ENCODE measurements around the gene FXYD6. TPM values are rescaled to one million over a fixed set of nuclear protein-coding genes. Genes with fewer than 3 reads are reported as not detected.

Gene FXYD6
- total and polyA plus RNA-seq, 8 donors, result 41.4 to 188 (median 157) TPM

DNA sequence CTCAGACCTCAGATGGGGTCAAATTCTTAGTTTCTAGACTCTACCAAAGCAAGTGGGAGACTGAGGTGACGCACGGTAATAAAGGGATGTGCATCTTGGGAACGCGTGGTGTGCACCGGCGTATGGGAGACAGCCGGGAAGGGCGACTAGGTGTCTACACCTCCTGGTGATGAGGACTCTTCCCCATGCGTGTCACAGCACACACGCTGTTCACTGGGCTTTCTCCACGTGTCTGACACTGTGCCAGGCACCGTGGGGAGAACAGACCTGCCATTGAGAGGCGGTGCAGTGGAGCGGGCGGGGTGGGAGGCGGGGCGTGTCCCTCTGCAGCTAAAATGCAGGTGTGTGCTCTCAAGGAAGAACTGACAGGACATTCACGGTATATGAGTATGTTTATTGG is 5.3 kb downstream of the FXYD6 start:
- H3K36me3 ChIP-seq, result no peaks in the 10 kb centered on the region
- TF ChIP-seq, protein P1, sequence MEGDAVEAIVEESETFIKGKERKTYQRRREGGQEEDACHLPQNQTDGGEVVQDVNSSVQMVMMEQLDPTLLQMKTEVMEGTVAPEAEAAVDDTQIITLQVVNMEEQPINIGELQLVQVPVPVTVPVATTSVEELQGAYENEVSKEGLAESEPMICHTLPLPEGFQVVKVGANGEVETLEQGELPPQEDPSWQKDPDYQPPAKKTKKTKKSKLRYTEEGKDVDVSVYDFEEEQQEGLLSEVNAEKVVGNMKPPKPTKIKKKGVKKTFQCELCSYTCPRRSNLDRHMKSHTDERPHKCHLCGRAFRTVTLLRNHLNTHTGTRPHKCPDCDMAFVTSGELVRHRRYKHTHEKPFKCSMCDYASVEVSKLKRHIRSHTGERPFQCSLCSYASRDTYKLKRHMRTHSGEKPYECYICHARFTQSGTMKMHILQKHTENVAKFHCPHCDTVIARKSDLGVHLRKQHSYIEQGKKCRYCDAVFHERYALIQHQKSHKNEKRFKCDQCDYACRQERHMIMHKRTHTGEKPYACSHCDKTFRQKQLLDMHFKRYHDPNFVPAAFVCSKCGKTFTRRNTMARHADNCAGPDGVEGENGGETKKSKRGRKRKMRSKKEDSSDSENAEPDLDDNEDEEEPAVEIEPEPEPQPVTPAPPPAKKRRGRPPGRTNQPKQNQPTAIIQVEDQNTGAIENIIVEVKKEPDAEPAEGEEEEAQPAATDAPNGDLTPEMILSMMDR (IDR thresholded peaks at IDR 0.05), result no peak

DNA sequence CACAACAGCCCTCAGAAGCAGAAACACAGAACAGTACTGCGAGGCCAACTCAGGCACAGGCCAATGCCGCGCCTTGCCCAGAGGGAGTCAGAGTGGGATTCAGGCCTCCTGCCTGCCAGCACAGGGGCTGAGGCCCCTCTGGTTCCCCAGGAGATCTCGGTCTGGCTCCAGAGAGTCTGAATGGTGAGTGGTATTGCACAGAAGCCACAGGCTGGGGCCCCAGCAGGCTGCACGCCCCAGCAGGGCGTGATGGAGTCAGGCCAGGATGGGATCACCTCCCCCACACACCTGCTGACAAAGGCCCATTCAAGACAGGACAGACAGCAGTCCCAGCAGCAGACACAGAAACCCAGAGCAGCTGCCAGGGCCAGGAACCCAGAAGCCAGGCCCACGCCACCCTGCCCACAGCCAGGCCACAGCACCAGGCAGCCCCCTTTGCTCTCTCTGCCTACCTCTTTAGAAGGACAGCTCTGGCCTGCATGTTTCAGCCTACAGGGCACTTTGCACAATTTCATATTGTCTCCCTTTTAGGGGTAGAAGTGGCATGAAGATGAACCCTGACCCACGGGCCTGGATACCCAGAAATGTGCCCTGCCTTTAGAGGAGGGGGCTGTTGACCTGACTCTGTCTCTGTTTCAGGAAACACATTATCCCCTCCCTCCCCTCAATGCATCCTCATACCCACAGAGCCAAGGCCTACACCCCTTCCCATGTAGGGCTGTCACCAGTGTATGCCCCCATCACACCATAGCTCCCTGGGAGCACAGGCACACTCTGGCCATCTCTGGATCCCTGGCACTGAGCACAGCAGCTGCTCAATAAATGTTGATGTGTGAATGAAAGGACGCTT is 6.1 kb downstream of the FXYD6 start:
- TF ChIP-seq, protein P1 (IDR thresholded peaks at IDR 0.05), result no peak
- Histone ChIP-seq H3K27me3 (peaks cover under 1 to 23% of the 10 kb centered on the region in 2 donors), H3K27ac (no peak overlapping the region), H3K9me3 (no peaks in the 10 kb centered on the region), H3K4me1 (peaks cover 5 to 30% of the 10 kb centered on the region in 2 donors), H3K4me3 (no peak overlapping the region), H3K36me3 (no peaks in the 10 kb centered on the region)
- intact Hi-C loops (cut with DNase I), result no loop called here
- DNase-seq (no peak), ATAC-seq (no peak)

More for the DNA sequence above, 5.3 kb downstream of the FXYD6 start:
- intact Hi-C loops (cut with DNase I), result no loop called here
- Histone ChIP-seq H3K9me3 (no peaks in the 10 kb centered on the region), H3K4me1 (peaks cover 5 to 38% of the 10 kb centered on the region in 2 donors), H3K27ac (no peak overlapping the region), H3K4me3 (no peak overlapping the region), H3K27me3 (peaks cover 9 to 31% of the 10 kb centered on the region in 2 donors)
- no peak for ATAC-seq
- no peak for DNase-seq

DNA sequence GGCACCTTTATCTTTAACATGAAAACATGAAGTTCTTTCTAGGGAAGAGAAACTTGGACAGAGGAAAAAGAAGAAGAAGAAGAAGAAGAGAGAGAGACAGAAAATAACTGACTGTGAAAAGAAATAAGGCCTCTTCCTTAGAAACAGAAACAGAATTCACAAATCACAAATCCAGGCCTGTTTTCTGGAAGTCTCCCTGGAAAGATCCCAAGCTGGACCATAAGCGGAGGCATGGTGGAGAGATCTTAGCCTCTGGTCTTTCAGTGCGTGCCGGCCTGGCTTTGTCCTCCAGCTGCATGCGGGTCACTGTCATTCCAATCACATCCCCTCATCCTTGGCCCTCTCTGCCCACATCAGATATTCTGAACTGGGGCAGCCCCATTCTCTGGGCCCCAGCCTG is 6.9 kb downstream of the FXYD6 start:
- Histone ChIP-seq H3K27me3 (peaks cover 0 to 15% of the 10 kb centered on the region in 2 donors), H3K4me3 (no peak overlapping the region), H3K9me3 (no peaks in the 10 kb centered on the region), H3K4me1 (peaks cover 5 to 22% of the 10 kb centered on the region in 2 donors), H3K36me3 (no peaks in the 10 kb centered on the region), H3K27ac (no peak overlapping the region)
- TF ChIP-seq, protein P1 (IDR thresholded peaks at IDR 0.05), result no peak
- ATAC-seq (no peak), DNase-seq (no peak)
- intact Hi-C loops (cut with DNase I), result no loop called here

DNA sequence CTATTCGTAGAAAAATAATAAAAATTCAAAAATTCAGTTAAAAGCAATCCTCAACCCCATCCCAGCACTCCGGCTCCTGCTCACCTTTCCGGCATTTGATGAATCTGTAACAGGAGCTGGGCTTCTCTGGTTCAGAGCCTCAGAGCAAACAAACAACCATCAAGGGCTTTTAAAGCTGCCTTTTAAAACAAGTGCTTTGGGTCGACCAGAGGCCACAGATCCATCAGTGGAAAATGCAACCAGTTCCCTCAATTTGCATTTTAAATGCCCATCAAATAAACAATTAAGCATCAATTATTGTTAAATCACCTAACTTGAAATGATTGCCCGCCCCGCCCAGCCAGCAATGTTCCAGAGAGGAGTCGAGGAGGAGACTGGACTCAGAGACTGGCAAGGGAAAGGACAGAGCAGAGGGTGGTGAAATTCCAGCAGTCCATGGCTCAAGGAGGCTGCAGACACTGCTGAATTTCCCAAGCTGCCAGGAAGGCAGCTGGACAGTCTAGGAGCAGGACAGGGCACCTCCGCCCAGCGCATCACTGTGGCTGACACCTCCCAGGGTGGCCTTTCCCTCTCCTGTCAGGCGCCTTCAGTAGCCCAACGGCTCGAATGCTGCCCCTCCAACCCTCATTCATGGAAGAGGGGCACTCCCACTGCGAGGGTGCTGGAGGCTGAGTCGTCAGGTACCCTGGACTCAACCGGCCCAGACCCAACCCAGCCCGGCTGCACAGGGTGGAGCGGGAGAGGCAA is 7.5 kb downstream of the FXYD6 start:
- intact Hi-C loops (cut with DNase I), result no loop called here
- H3K4me3 ChIP-seq, result no peak overlapping the region
- H3K27ac ChIP-seq, result no peak overlapping the region
- peaks cover 5 to 16% of the 10 kb centered on the region in 2 donors for H3K4me1 ChIP-seq
- H3K9me3 ChIP-seq, result no peaks in the 10 kb centered on the region
- TF ChIP-seq, protein P1 (IDR thresholded peaks at IDR 0.05), result no peak
- ATAC-seq (no peak), DNase-seq (no peak)
- peaks cover 0 to 9% of the 10 kb centered on the region in 2 donors for H3K27me3 ChIP-seq
- H3K36me3 ChIP-seq, result no peaks in the 10 kb centered on the region

DNA sequence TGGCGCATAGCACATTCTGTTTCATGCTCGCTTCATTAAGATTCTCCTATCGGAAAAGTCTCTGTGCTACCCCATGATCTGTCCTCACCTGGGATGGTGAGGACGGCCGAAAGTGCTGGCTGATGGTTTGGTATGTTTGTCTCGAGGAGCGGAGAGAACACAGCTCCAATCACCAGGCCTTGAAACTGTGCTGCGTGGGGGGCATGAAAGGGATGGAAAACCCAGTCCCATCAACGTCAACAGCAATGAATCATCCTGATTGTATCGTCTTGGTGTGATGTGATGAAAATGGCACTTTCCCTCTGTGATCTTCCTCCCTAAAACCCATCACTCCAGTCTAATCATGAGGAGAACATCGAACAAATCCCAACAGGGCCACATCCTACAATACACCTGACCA is 8.4 kb downstream of the FXYD6 start:
- TF ChIP-seq, protein P1 (IDR thresholded peaks at IDR 0.05), result no peak
- Histone ChIP-seq H3K27ac (no peak overlapping the region), H3K36me3 (no peaks in the 10 kb centered on the region), H3K9me3 (no peaks in the 10 kb centered on the region), H3K27me3 (peaks cover 0 to 2% of the 10 kb centered on the region in 2 donors), H3K4me1 (peaks cover 2 to 8% of the 10 kb centered on the region in 2 donors), H3K4me3 (no peak overlapping the region)
- ATAC-seq, result no peak
- DNase-seq, result no peak
- intact Hi-C loops (cut with DNase I), result no loop called here
